GM12878 (cell line): ENCODE data around the gene TARDBP. TPM values are rescaled to one million over a fixed set of nuclear protein-coding genes. Genes with fewer than 3 reads are reported as not detected.

Experiments
- BACH1 ChIP-seq: fragments of 450-650 bp; IDR thresholded peaks from 2 replicates; pipeline ENCODE4 v1.6.1; 2017; ENCODE audit warnings: mild to moderate bottlenecking, borderline replicate concordance
- BCL3 ChIP-seq: IDR thresholded peaks from 2 replicates; pipeline ENCODE4 v1.6.1; 2011; ENCODE audit warnings: borderline replicate concordance, low read depth, mild to moderate bottlenecking, moderate library complexity, low read length; ENCODE audit not compliant: insufficient read depth, poor library complexity, severe bottlenecking
- CUX1 ChIP-seq: IDR thresholded peaks from 2 replicates; pipeline ENCODE4 v1.6.1; 2012; ENCODE audit warnings: improper control_type of control experiment, low read depth, low read length; ENCODE audit not compliant: insufficient replicate concordance
- DPF2 ChIP-seq: fragments of 450-650 bp; IDR thresholded peaks from 2 replicates; pipeline ENCODE4 v1.6.1; 2017; ENCODE audit warnings: mild to moderate bottlenecking
- E4F1 ChIP-seq: fragments of 450-650 bp; IDR thresholded peaks from 2 replicates; pipeline ENCODE4 v1.6.1; 2018; ENCODE audit warnings: borderline replicate concordance, mild to moderate bottlenecking; ENCODE audit not compliant: partially characterized antibody
- PAX8 ChIP-seq: fragments of 450-650 bp; IDR thresholded peaks from 2 replicates; pipeline ENCODE4 v1.6.1; 2017; ENCODE audit warnings: mild to moderate bottlenecking, moderate library complexity
- polyA plus RNA-seq, 11 experiments: library from polyadenylated mRNA; depleted of rRNA in 4 of 11; unstranded in 6 of 11; stranded (reverse) in 5 of 11; fragments of >200 nt; fragmentation: Nextera tagmentation in 4 of 11; fragmentation: Illumina TruSeq in 1 of 11; extraction: Ambion mirVana in 4 of 11; extraction: Trizol in 1 of 11; gene quantifications; 1 replicate in 1 of 11; 2 replicates in 10 of 11; pipeline versions ENCODE4 v1.2.1 to v1.2.3, GENCODE V29; 2011 to 2016; ENCODE audit warnings: inconsistent platforms in 2 of 11, missing spikeins in 2 of 11, low read depth in 1 of 11
- total RNA-seq, 4 experiments: library from RNA; depleted of rRNA in 3 of 4; stranded (reverse); fragments of >200 nt in 3 of 4; fragmentation: Illumina TruSeq in 1 of 4; extraction: Trizol in 1 of 4; gene quantifications; 2 replicates each; pipeline versions ENCODE4 v1.2.1 to v1.2.3, GENCODE V29; 2013 to 2021

TARDBP gene
- total and polyA plus RNA-seq, 10 of the 15 experiments (the other 5 are each of a cell fraction or from before 2014, with no cell fraction given): 55.6 to 318 (median 192) TPM

GRCh38 chr1:11042065-11042464 is 29.6 kb downstream of the TARDBP start (continued):
- TF ChIP-seq CUX1 (no peak), PAX8 (no peak), DPF2 (no peak), E4F1 (no peak), BCL3 (no peak), BACH1 (no peak)
